Vagina (tissue), 2 donors: Measurements from ENCODE around the gene IDS. TPM values are rescaled to one million over a fixed set of nuclear protein-coding genes. Genes with fewer than 3 reads are reported as not detected.

Source experiments
- DNase-seq, 2 donors: peaks; one replicate each; pipeline ENCODE4 v3.0.0-alpha.2; 2017; ENCODE audit errors: extremely low spot score in 2 of 2
- H3K27ac ChIP-seq: fragments of 200-600 bp; sonication (generic); one replicate; pipeline ENCODE4 v1.5.1; 2019
- H3K27me3 ChIP-seq: fragments of 200-600 bp; sonication (generic); one replicate; pipeline ENCODE4 v1.5.1; 2019
- H3K36me3 ChIP-seq, 2 donors: fragments of 200-600 bp; sonication (generic); one replicate each; pipeline ENCODE4 v1.5.1; 2017 to 2019
- H3K4me1 ChIP-seq: fragments of 200-600 bp; sonication (generic); one replicate; pipeline ENCODE4 v1.5.1; 2019
- H3K4me3 ChIP-seq, 2 donors: fragments of 200-600 bp; sonication (generic); 1 replicate in 1 of 2; 2 replicates in 1 of 2; pipeline ENCODE4 v1.5.1; 2016 to 2019
- H3K9me3 ChIP-seq: fragments of 200-600 bp; sonication (generic); one replicate; pipeline ENCODE4 v1.5.1; 2019
- POLR2A ChIP-seq, 2 donors: fragments of 450-650 bp; IDR thresholded peaks; one replicate each; pipeline ENCODE4 v1.6.1; 2017; ENCODE audit warnings: antibody characterized with exemption in 2 of 2, mild to moderate bottlenecking in 2 of 2, moderate library complexity in 2 of 2
- POLR2AphosphoS5 ChIP-seq, 2 donors: sonication (generic); formaldehyde crosslinking; IDR thresholded peaks; one replicate each; pipeline ENCODE4 v1.9.0; 2017; ENCODE audit warnings: antibody characterized with exemption in 2 of 2, mild to moderate bottlenecking in 2 of 2, low read depth in 1 of 2; ENCODE audit not compliant: insufficient read depth in 1 of 2
- intact Hi-C: fragments of 100-400 bp; cut with DNase I; formaldehyde crosslinking; loops from one replicate; pipeline ENCODE4 v1.15.1; 2023
- total RNA-seq: library from RNA; depleted of rRNA; stranded (reverse); fragments of >200 nt; gene quantifications from one replicate; pipeline ENCODE4 v1.2.3, GENCODE V29; 2016
- TF ChIP-seq, protein P1 (sequence below), 3 experiments: fragments of 450-650 bp in 2 of 3; fragments of 200-600 bp in 1 of 3; sonication (generic) in 1 of 3; IDR thresholded peaks; one replicate each; pipeline ENCODE4 v1.5.1; 2017 to 2019; ENCODE audit warnings: antibody characterized with exemption in 3 of 3, mild to moderate bottlenecking in 2 of 3, moderate library complexity in 2 of 3

The IDS gene
- total RNA-seq, 1 donor from 2014 or later: 66.0 TPM

DNA sequence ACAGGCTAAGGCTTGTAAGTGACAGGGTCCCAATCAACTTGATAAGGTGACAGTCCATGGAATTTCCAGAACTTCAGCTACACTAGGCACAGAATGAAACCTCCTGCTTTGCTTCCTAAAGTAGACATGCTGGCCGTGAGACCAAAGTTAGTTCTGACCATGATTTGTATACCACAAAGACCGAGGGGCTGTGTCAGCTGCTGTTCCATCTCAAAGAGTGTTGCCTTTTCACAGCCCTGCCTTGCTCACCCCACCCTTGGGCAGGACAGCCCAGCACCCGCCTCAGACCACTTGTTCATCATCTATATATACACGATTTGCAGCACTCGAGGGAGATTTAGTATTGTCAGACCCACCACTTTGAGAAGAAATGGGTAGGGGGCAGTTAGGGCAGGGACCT is 5.3 kb downstream of the IDS start:
- intact Hi-C loops: no loop called here
- H3K36me3 ChIP-seq: peaks cover 0 to 34% of the 10 kb centered on the region in 2 donors
- DNase-seq: peak in 1 of 2 donors; percentile 62
- H3K4me1 ChIP-seq: peaks cover 5% of the 10 kb centered on the region
- H3K4me3 ChIP-seq: no peak overlapping the region
- TF ChIP-seq POLR2A (IDR thresholded peaks at IDR 0.05) (no peak), POLR2AphosphoS5 (IDR thresholded peaks at IDR 0.05; ENCODE audit: insufficient read depth in 1 of 2, low read depth in 1 of 2) (no peak)
- TF ChIP-seq, protein P1, sequence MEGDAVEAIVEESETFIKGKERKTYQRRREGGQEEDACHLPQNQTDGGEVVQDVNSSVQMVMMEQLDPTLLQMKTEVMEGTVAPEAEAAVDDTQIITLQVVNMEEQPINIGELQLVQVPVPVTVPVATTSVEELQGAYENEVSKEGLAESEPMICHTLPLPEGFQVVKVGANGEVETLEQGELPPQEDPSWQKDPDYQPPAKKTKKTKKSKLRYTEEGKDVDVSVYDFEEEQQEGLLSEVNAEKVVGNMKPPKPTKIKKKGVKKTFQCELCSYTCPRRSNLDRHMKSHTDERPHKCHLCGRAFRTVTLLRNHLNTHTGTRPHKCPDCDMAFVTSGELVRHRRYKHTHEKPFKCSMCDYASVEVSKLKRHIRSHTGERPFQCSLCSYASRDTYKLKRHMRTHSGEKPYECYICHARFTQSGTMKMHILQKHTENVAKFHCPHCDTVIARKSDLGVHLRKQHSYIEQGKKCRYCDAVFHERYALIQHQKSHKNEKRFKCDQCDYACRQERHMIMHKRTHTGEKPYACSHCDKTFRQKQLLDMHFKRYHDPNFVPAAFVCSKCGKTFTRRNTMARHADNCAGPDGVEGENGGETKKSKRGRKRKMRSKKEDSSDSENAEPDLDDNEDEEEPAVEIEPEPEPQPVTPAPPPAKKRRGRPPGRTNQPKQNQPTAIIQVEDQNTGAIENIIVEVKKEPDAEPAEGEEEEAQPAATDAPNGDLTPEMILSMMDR (IDR thresholded peaks at IDR 0.05): no peak
- no peaks in the 10 kb centered on the region for H3K27me3 ChIP-seq
- no peak overlapping the region for H3K27ac ChIP-seq
- no peaks in the 10 kb centered on the region for H3K9me3 ChIP-seq

DNA sequence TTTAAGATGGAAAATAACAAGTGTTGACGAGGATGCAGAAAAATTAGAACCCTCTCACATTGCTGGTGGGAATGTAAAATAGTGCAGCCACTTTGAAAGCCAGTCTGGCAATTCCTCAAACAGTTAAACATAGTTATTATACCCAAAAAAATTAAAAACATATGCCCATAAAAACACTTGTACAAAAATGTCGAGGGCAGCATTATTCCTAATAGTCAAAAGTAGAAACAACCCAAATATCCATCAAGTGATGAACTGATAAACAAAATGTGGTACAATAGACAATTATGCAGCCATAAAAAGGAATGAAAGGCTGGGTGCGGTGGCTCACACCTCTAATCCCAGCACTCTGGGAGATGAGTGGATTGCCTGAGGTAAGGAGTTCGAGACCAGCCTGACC is 6.3 kb downstream of the IDS start:
- intact Hi-C loops: no loop called here
- no peak overlapping the region for H3K4me3 ChIP-seq
- TF ChIP-seq POLR2AphosphoS5 (IDR thresholded peaks at IDR 0.05; ENCODE audit: insufficient read depth in 1 of 2, low read depth in 1 of 2) (no peak), POLR2A (IDR thresholded peaks at IDR 0.05) (no peak)
- TF ChIP-seq, protein P1 (IDR thresholded peaks at IDR 0.05): no peak
- no peaks in the 10 kb centered on the region for H3K9me3 ChIP-seq
- H3K27ac ChIP-seq: no peak overlapping the region
- H3K4me1 ChIP-seq: peaks cover under 1% of the 10 kb centered on the region
- peaks cover 0 to 34% of the 10 kb centered on the region in 2 donors for H3K36me3 ChIP-seq
- no peaks in the 10 kb centered on the region for H3K27me3 ChIP-seq
- DNase-seq: no peak

DNA sequence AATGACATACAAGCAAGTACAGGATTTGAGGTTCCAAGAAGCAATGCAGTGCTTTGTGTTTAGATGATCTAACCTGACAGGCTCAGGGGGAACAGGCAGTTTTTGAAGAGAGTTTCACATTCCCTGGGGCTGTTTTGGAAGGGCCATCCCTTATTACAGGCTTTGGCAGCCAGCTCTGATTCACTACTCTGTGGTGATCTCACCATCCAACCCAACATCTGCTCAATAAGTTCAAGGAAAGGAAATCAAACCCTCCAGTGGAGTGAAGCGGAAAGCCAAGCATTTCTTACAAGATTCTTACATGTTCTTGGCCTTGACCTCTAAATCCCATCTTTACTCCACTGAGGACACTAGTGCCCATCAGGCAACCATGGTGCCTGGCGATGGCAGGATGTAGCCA is 7.5 kb downstream of the IDS start:
- intact Hi-C loops: no loop called here
- no peak overlapping the region for H3K27ac ChIP-seq
- H3K27me3 ChIP-seq: no peaks in the 10 kb centered on the region
- no peak for DNase-seq
- H3K4me1 ChIP-seq: no peaks in the 10 kb centered on the region
- H3K9me3 ChIP-seq: no peaks in the 10 kb centered on the region
- H3K36me3 ChIP-seq: peaks cover 0 to 38% of the 10 kb centered on the region in 2 donors
- no peak overlapping the region for H3K4me3 ChIP-seq
- TF ChIP-seq POLR2A (IDR thresholded peaks at IDR 0.05): no peak
- no peak for TF ChIP-seq POLR2AphosphoS5 (IDR thresholded peaks at IDR 0.05; ENCODE audit: insufficient read depth in 1 of 2, low read depth in 1 of 2)
- TF ChIP-seq, protein P1 (IDR thresholded peaks at IDR 0.05): no peak

DNA sequence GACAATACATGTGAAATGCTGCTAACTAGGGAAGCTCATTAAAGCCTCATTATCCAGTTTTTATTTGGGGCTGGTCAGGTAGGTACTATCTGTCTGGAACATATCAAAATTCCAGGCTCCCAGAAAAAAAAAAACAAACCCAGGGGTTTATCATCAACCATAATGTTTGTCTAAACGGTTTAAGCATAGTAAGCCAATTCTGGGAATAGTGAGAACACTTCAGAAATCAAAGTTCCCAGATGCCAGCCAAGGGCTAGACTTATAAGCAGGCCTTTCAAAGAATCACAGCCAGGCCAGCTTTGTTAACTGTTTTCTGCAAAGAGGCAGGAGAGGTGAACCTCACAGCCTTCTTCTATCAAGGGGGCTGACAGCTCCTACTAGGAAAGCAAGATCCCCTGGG is 8.1 kb downstream of the IDS start:
- H3K4me1 ChIP-seq: no peaks in the 10 kb centered on the region
- peaks cover 0 to 34% of the 10 kb centered on the region in 2 donors for H3K36me3 ChIP-seq
- no peak overlapping the region for H3K27ac ChIP-seq
- H3K4me3 ChIP-seq: no peak overlapping the region
- TF ChIP-seq, protein P1 (IDR thresholded peaks at IDR 0.05): no peak
- TF ChIP-seq POLR2AphosphoS5 (IDR thresholded peaks at IDR 0.05; ENCODE audit: insufficient read depth in 1 of 2, low read depth in 1 of 2): no peak
- no peak for TF ChIP-seq POLR2A (IDR thresholded peaks at IDR 0.05)
- intact Hi-C loops: no loop called here
- H3K9me3 ChIP-seq: no peaks in the 10 kb centered on the region
- H3K27me3 ChIP-seq: no peaks in the 10 kb centered on the region
- DNase-seq: peak in 1 of 2 donors; percentile 27

DNA sequence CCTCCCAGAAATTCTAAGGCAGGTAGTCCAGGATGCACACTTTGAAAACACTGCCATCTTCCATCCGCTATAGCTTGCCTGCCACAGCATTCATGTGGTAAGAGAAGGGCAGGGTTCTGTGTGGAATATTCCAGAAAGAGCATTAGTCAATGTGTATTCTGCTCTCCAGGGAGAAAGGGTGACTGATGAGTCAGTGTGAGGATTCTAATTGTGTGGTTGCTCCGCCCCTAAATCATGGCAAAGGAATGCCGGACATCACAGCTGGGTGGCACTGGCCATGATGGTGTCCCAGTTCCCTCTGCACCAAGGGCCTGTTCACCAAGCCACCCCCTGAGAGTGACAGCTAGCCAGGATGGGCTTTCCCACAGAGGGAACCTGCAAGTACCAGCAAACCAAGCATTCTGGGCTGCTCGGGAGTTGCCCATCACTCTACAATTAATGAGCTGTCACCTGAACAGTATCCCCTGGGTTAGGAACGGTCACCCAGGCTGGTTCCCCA is 9.5 kb downstream of the IDS start:
- Histone ChIP-seq H3K36me3 (peaks cover 0 to 28% of the 10 kb centered on the region in 2 donors), H3K27ac (no peak overlapping the region), H3K4me1 (no peaks in the 10 kb centered on the region), H3K4me3 (no peak overlapping the region), H3K9me3 (no peaks in the 10 kb centered on the region), H3K27me3 (no peaks in the 10 kb centered on the region)
- intact Hi-C loops: no loop called here
- peak; percentile 72 to 78 for DNase-seq
- peak in 1 of 2 donors; percentile 19 for TF ChIP-seq POLR2AphosphoS5 (IDR thresholded peaks at IDR 0.05; ENCODE audit: insufficient read depth in 1 of 2, low read depth in 1 of 2)
- TF ChIP-seq, protein P1 (IDR thresholded peaks at IDR 0.05): no peak
